Stimulated activated CD4-positive, alpha-beta T cell treated with anti-CD3 and anti-CD28 coated beads, Interleukin-4, amount 100 ng/mL, for 1 hour (primary cell): ENCODE measurements around the gene NTN1.
"Not testable (repeated sequence)": the region's sequence is repeated elsewhere in the genome, so short reads cannot be mapped to it uniquely, and the experiment has no call there.

ENCODE experiments used
- DNase-seq: peaks from one replicate; pipeline ENCODE4 v3.0.0-alpha.2; 2020

NTN1 gene

DNA sequence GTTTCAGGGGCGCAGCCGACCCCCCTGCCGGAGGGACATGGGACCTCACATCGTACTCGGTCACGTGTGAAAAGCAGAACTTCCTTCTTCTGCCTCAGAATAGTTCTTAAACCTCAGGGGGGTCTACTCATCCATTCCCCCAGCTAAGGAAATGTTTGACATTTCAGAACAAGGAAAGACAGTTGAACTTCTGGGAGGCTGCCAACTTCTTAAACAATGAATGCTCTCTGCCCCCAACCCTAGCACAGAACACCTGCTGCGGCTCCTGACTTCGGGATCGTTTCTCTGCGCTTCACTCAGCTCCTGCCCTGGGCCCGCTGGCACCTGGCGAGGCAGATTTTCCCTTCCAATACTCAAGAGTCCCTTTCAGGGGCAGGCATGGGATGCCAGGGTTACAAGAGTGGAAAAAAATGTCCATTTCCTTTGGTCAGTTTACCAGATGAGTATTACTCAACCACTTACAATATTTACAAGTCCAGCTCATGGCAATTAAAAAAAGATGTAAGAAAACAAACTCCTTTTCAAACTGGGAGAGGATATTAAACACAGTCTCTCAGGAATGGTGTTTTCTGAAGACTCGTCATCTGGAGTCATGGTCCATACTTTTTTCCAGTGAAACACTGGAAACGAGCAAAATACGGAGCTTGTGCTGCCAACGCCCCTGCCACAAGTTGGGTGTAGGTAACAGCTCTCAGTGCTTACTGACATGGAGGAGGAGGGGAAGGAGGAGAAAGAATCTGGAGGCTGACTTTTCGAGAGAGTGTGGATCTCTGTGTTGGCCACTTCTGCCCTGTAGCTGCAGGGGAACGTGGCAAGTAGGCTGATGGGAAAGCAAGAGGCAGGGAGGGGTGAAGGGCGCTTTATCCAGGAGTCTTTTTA, 235.7 kb downstream of the NTN1 start:
- DNase-seq, result no peak

DNA sequence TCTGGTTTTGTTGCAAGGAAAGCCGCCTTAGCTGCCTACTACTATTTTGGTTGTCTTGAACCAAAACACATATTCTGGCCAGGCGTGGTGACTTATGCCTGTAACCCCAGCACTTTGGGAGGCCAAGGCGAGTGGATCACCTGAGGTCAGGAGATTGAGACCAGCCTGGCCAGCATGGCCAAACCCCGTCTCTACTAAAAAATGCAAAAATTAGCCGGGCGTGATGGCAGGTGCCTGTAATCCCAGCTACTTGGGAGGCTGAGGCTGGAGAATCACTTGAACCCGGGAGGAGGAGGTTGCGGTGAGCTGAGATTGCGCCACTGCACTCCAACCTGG, 236.3 kb downstream of the NTN1 start:
- not testable (repeated sequence) for DNase-seq

DNA sequence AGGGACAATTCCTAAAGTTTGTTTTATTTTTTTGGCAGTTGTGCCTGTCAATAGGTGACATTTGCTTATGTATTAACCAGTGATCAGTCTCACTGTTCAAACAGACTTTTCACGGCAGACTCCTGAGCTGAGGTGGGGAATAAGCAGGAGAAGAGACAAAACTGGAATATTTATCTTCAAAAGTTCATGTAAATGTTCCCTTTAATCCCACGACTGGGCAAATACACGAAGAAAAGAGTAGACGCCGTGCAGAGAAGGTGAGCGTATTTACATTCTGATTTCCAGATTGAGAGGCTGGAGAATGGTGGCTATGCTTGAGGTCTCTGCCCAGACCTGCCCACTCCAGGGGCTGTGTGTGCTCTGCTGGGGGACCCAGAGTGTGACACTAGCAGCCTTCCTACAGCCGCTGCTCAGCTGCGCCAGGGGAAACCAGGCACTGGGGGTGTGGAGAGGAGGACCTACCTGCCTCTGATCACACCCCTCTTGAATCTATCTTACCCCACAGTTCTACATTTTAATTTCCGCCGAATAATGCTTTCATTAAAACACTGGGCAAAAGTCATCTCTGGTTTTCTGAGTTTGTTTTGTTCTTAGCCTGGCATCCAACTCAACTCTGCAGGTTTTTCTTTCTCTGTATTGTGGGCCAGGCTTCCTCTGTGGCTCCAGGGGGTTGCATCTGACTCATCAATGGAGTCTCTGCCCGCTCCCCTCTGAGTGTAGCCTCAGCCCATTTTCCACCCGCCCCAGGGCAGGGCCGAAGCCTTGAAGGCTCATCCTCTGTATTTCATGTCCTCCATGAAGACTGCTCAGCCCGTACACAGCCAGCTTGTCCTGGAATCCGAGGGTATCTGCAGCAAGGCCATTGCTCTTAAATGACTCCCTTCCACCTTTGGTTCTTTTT, 237.1 kb downstream of the NTN1 start:
- DNase-seq, result no peak

DNA sequence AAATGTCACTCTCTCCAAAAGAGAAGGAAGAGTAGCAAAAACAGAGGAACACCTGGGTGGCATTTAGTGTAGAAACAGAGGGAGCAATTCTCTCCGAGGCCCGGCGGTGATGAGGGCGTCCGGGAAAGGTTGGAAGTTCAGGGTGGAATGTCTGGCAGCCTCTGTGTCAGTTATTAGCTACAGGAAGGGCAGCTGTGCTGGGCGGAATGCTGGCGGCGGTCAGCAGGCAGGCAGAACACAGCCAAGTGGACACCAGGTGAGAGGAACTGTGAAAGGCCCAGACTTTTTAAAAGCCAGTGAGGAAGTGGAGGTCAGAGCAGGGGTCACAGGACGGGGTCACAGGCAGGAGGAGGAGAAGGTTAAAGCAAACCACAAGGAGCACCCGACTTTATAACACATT, 238.1 kb downstream of the NTN1 start:
- no peak for DNase-seq

DNA sequence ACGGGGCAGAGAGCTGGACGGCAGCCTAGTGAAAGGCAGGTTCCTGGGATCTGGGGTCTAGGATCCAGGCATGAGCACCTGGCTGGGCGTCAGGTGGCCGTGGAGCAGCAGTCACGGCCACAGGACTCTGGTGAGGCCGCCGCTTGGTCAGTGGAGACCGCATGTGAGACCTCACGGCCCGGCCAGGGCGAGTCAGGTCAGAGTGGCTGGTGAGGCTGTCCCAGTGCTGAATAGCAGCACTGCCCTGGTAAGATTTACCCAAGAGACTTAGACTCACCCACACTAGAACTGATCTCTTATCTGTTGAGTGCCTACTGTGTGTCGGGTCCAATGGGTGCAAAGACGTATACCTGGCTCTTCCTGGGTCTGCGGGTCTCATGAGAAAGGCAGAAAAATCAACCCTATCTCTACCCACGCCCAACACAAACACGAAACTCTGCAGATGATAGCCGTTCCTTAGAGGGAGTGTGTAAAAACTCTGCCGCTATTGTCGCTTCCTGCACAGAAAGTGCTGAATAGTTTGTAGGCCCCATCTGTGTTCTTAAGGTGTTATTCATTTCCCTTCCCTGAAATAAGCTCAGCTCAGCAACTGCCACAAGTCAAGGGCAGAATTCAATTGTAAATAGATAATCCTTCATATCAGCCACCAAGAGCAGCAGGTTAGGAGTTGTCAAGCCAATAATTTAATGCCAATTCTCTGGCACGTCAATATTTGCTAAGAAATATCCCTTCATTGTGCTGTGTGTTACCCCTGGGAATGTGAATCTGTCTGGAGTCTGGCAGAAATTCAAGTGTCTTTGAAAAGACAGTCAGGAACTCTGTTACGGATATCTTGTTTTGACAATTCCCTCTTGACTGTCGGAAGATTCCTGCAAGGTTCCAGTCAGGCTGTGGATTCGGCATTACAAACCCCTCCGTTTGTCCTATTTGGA, 240.0 kb downstream of the NTN1 start:
- DNase-seq, result no peak

DNA sequence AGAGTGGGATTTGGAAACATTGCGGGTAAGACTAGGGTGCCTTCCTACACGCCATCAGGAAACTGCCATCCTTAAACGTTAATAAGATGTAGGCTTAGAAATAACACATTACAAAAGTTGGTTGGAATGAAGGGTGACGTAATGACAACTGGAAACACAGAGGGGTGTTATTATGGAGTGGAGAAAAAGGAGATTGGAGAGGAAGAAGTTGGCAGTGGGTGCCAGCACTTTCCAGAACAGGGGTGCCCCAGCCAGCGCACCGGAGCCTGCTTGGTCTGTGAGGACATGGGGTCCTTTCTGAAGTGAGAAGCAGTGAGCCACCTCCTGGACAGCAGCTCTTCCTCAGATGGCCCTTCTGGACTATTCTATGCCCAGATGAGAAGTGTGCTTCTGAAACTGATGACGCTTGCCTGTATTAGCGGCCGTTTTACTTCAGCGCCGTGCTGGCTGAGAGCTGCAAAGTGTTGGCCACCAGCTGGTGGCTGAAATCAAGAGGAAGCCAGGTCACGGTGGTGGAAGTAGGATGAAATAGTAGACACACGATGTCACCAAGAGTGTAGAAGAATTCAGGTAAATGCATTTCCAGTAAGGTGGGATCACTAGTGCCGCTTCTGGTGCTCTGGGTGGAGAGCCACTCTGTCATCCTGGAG, 244.8 kb downstream of the NTN1 start:
- DNase-seq, result no peak

DNA sequence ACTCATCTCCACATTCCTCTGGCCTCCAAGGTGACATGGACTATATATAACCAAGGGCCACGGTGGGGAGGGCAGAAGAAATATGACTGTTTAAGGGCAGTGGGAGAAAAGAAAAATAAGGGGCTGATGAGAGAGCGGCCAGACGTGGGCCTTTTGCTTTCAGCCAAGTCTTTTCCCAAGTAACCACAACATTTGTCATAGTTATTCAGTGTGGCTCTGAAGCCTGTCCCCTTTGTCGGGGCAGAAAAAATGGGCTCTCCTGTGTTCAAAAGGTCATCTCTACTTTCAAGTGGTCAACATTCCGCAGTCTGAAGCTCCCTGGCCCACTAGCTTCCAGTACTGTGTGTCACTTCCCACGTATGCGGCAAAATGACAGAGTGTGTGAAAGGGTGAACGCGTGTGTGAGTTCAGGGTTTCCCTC, 245.4 kb downstream of the NTN1 start:
- no peak for DNase-seq

DNA sequence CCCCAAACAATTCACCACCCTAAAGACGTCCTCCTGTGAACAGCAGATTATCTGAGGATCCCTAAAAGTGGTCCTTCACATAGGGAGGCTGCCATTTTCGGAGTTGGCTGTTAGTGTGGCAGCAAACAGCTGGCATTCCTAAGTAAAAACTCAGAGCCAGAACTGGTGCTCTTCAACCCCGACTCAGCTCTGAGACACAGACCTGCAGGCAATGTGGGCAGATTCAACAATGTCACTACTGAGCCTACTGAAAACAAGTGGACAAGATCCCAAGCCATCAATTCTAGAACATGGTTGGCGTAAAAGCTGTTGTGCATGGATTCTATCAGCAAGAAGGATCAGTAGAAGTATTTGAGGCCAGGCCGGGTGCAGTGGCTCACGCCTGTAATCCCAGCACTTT, 247.2 kb downstream of the NTN1 start:
- DNase-seq, result no peak

DNA sequence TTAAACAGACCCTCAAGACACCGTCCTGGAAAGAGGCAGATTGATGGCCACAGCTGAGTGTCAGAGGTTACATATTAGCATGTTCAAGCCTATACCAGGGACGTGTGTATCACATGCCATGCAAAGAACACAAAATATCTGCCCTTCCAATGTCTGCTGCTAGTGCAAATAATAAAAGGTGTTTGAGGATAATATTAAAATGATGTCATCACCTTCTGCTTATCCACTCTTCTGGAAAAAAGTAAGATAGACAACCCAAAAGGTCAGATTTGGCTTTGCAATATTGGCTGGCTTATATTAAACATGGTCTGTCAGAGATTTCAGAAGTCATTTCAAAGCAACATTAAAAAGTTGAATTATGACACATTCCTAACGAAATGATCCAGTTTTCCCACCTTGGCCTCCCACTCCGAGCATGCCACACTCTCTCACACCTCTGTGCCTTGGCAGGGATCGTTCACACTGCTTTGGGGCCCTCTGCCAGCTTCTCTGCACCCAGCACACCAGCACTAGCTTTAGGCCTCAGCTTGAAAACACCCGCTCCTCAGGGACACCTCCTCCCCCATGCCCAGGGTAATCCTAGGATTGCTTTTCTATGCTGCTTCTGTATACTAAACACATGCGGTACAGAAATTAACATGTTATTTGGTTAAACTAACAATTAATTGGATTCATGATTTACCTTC, 248.2 kb downstream of the NTN1 start:
- no peak for DNase-seq

DNA sequence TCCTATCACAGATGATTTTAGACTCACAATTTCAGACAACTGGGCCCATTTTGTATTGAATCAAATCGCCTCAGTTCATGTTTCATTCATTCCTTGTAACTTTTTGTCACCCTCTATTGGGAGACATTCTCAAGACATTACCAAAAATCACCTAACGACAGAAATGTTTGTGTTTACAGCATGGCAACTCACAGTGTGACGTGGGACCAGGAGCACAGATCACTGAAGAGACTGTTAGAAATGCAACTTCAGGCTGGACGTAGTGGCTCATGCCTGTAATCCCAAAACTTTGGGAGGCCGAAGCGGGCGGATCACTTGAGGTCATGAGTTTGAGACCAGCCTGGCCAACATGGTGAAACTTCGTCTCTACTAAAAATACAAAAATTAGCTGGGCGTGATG, 249.6 kb downstream of the NTN1 start:
- no peak for DNase-seq

DNA sequence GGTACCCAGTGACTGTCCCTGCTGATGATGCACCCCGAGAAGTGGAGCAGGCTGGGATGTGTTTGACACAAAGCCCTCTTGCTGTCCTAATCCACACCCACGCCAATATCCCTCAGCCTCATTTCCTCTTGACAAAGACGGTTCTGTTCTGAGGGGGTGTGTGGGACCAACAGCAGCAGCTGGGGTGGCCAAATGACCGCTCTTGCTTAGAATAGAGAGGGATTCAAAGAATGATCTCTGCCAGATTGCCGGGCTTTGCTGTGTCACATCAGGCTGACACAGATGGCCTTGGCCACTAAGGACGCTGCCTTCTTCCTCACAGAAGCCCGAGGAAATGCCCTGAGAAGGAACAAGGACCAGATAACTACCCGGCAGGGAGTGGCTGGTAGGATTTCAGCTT, 250.7 kb downstream of the NTN1 start:
- DNase-seq, result no peak

DNA sequence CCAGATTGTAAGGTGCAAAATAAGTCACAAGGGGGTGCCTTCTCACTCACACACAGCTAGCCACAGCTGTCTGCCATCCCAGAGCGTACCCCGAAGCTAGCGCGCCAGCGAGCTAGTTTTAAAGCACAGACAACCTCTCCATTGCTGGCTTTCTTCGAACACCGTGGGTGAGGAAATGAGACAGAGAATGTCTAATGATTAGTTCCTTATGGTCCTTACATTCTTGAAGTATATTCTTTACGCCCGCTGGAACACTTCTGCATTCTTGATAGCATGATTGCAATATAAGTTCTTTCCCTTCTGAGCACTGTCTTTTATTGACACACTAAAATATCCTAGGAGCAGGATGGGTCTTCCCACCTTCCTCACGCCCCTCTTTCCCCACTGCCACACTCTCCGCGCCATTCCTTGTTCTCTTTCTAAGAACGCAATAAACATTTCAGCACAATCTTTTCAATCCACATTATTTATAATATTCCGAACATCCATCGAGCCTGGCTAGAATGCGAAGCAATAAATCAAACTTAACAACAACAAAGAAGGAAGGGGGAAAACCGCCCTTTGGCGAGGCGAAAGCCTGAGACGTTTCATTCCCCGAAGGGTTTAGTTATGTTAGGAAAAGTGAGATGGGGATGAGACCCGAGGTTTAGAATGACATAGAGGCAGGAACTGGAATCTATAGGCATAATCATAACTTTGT, 251.3 kb downstream of the NTN1 start:
- DNase-seq, result no peak

DNA sequence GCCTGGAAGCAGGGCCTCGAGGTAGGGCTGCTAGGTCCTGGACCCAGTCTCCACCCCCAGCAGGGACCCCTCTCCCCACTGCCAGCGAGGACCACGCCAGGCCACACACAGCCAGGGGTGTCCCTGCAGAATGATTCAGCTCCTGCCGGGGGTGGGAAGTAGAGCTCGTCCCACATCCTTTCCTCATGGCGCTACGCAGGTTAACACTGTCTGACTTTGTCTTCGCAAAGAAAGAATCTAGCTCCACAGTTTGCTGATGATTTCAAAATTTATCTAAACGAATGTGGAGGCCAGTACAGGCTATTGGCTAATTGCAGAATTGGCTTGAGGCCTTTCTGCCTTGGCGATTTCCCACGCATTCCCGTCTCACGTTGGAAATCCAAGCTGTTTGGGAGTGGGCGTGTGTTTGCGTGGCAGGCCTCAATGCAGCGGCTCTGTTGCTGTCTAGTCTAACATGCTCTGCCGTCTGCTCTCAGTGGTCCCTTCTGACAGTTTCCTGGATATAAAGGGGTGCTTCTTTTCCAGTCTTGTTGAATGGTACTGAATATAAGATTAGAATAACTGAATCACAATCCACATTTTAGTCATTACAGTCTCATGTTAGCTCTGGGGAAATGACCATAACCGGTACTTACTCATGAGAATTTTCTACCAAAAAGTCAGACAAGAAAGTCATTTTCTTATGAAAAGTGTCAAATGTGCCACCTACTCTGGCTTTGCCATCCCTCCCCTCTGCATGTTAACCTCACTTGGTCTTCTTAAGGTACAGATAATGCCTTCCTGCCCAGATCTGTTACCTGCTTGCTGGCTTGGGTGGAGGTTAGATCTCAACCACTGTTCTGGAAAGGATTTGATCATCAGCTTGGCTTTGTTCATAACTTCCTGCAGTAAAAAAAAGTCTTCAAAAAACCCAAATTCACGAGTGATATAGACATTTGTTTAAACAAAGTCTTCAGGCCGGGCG, 252.4 kb downstream of the NTN1 start:
- DNase-seq, result peak; percentile 36

DNA sequence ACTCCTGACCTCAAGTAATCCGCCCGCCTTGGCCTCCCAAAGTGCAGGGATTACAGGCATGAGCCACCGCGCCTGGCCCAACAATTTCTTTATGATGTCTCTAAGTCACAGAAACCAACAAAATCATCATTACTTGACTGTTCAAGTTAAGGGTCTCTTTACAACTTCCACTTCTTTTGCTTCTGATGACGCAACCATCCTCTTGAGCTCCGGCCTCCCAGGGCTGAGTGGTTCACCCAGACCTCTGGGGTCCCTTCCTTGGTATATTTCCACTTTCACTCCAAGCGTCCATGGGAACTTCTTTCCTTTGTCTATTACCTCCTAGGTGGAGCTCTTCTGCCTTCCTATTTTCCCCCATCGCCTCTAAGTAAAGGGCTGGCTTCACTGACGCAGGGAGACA, 253.7 kb downstream of the NTN1 start:
- DNase-seq, result no peak

DNA sequence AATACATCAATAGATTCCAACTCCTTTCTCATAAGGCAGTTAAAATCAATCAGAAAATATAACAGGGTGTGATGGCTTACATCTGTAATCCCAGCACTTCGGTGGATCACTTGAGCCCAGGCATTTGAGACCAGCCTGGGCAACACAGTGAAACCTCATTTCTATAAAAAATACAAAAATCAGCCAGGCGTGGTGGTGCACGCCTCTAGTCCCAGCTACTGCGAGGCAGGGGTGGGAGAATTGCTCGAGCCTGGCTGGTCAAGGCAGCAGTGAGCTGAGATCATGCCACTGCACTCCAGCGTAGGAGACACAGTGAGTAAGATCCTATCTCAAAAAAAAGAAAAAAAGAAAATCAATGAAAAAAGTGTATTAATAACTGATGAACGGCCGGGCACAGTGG, 258.6 kb downstream of the NTN1 start:
- DNase-seq, result no peak

DNA sequence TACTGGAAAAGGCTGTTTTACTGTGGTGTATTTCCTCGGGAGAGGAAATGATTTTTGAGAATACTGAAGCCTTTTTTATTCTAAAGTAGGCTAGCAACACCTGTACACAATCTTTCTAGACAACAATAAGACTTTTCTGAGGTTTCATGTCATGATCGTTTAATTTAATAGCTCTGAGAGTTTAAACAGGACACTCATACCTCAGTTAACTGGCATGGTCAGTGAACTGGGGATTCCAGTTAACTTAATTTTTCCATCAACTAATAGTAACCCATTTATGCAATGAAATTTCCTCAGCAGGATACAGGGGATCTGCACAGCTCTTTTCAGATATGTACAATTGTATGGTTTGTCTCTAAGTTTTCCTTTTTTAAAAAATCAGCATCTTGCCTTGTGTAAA, 262.6 kb downstream of the NTN1 start:
- no peak for DNase-seq

DNA sequence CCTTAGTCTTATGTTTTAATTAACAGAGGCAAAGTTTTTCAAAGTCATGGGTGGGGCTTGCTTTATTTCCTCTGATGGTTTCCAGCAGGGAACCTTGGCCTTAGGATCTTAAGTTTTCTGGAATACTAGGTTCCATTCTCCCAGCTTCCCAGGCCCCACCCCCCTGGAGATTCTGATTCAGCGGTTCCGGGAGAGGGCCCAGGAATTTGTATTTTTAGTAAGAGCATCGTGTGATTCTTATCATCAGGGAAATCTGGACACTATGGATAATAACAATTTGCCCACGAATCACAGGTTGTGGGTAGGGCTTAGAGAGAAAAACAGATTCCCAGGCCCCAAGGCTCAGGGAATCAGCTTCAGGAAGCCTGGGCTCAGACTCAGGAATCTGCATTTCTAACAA, 263.6 kb downstream of the NTN1 start:
- DNase-seq, result no peak

DNA sequence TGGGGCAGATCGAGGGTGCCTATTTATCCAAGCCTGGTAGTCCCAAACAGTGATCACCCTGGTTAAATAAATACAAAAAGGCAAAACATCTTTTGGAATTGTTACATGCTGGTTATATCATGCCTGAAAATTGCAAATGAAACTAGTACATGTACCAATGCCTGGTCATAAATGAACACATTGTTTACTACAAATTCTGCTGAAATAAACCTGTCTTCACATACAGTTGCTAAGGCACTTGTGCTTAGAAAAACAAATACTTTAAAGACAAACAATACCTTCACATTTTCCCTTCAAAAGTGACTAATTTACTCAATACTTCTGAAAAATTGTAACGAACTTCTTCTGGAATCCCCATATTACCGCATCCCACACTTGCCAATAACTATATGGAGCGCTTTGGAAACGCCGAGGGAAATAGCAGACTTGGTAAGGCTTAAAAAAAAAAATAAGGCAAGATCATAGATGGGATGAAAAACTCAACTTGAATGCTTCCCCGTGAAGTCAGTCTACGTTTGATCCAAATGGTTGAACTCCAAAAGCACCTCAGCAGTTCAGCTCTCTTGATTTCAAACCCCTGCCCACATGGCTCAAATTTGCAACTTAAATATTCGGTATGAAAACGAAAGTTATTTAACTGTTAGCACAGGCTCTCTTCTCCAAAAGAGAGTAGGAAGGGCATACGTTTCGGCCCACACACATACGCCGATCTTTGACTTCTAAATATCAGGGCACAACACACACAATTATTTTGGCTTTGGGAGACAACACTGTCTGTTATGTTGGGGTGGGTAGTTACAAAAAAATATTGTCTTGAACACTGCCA, 264.5 kb downstream of the NTN1 start:
- no peak for DNase-seq

DNA sequence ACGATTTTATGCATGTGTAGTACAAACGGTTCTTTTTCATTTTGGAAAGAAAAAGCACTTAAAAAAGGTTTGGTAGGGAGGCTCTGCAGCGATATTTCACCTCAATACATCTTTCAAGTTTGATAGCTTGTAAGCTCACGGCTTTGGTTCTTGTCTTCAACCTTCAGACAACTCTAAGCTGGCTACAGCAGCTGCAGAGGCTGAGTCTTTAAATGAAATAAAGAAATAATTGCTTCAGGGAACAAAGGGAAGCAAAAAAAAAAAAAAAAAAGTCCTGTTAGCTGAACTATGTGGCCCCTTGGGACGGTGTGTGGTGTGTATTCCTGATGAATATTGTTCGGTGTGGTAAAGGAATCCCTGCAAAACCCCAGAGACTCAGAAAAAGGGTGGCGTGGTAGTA, 265.1 kb downstream of the NTN1 start:
- DNase-seq, result no peak
